Suprapubic skin (tissue), 4 donors: ENCODE measurements around the gene KDM4B. TPM values are rescaled to one million over a fixed set of nuclear protein-coding genes. Genes with fewer than 3 reads are reported as not detected.

Experiments
- DNase-seq, 2 donors: peaks; one replicate each; pipeline ENCODE4 v3.0.0-alpha.2; 2019; ENCODE audit warnings: low spot score in 2 of 2
- H3K27ac ChIP-seq: fragments of 200-600 bp; sonication (generic); one replicate; pipeline ENCODE4 v1.5.1; 2019
- H3K27me3 ChIP-seq: fragments of 200-600 bp; sonication (generic); one replicate; pipeline ENCODE4 v1.5.1; 2019
- H3K36me3 ChIP-seq: fragments of 200-600 bp; sonication (generic); one replicate; pipeline ENCODE4 v1.5.1; 2019
- H3K4me1 ChIP-seq: fragments of 200-600 bp; sonication (generic); one replicate; pipeline ENCODE4 v1.5.1; 2019
- H3K4me3 ChIP-seq: fragments of 200-600 bp; sonication (generic); one replicate; pipeline ENCODE4 v1.5.1; 2019; ENCODE audit warnings: mild to moderate bottlenecking
- H3K9me3 ChIP-seq: fragments of 200-600 bp; sonication (generic); one replicate; pipeline ENCODE4 v1.5.1; 2019
- EP300 ChIP-seq: sonication (generic); formaldehyde crosslinking; IDR thresholded peaks from one replicate; pipeline ENCODE4 v1.6.1; 2017; ENCODE audit warnings: antibody characterized with exemption
- POLR2A ChIP-seq, 2 donors: fragments of 450-650 bp; IDR thresholded peaks; one replicate each; pipeline ENCODE4 v1.6.1; 2017; ENCODE audit warnings: antibody characterized with exemption in 2 of 2, mild to moderate bottlenecking in 2 of 2, moderate library complexity in 2 of 2
- POLR2AphosphoS5 ChIP-seq, 3 donors: sonication (generic); formaldehyde crosslinking; IDR thresholded peaks; one replicate each; pipeline ENCODE4 v1.6.1; 2017; ENCODE audit warnings: antibody characterized with exemption in 3 of 3
- WGBS: methylation state at CpG from one replicate; pipeline ENCODE4 v1.1.5; 2018; 5-methylcytosine and 5-hydroxymethylcytosine counted together
- total RNA-seq, 4 donors: library from RNA; depleted of rRNA; stranded (reverse); fragments of >200 nt; gene quantifications; one replicate each; pipeline ENCODE4 v1.1.0, GENCODE V29; 2016
- TF ChIP-seq, protein P1 (sequence below), 2 donors: fragments of 200-600 bp in 1 of 2; fragments of 450-650 bp in 1 of 2; sonication (generic) in 1 of 2; IDR thresholded peaks; one replicate each; pipeline ENCODE4 v1.5.1; 2016 to 2019; ENCODE audit warnings: antibody characterized with exemption in 2 of 2, mild to moderate bottlenecking in 1 of 2, moderate library complexity in 1 of 2

The KDM4B gene
- total RNA-seq, 4 donors from 2014 or later, result 34.2 to 82.7 (median 48.7) TPM

DNA sequence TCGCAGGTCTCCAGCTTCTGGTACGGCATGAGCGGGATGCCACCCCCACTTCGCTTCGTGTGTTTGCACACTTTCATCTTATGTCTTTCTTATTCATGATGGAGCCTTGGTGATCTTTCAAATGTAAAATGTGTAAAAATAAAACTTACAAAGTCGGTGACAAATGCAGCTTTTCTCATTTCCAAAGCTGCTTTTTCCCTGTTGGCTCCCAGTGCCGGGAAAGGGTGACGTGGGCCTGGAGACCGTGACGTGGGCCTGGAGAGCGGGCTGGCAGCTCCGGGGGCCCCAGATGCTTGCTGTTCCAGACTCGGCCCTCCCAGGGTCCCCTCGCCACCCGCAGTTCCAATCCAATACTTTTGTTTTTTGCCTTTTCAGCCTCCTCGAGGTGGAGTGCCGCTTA lies 101.4 kb downstream of the KDM4B start:
- Histone ChIP-seq H3K36me3 (peaks cover 43% of the 10 kb centered on the region), H3K27me3 (no peaks in the 10 kb centered on the region), H3K27ac (no peak overlapping the region), H3K4me3 (no peak overlapping the region), H3K4me1 (no peaks in the 10 kb centered on the region), H3K9me3 (no peaks in the 10 kb centered on the region)
- DNase-seq, result no peak
- TF ChIP-seq, protein P1, sequence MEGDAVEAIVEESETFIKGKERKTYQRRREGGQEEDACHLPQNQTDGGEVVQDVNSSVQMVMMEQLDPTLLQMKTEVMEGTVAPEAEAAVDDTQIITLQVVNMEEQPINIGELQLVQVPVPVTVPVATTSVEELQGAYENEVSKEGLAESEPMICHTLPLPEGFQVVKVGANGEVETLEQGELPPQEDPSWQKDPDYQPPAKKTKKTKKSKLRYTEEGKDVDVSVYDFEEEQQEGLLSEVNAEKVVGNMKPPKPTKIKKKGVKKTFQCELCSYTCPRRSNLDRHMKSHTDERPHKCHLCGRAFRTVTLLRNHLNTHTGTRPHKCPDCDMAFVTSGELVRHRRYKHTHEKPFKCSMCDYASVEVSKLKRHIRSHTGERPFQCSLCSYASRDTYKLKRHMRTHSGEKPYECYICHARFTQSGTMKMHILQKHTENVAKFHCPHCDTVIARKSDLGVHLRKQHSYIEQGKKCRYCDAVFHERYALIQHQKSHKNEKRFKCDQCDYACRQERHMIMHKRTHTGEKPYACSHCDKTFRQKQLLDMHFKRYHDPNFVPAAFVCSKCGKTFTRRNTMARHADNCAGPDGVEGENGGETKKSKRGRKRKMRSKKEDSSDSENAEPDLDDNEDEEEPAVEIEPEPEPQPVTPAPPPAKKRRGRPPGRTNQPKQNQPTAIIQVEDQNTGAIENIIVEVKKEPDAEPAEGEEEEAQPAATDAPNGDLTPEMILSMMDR (IDR thresholded peaks at IDR 0.05), result no peak
- 95% methylated on average over 17 of the region's 17 CpGs for WGBS

DNA sequence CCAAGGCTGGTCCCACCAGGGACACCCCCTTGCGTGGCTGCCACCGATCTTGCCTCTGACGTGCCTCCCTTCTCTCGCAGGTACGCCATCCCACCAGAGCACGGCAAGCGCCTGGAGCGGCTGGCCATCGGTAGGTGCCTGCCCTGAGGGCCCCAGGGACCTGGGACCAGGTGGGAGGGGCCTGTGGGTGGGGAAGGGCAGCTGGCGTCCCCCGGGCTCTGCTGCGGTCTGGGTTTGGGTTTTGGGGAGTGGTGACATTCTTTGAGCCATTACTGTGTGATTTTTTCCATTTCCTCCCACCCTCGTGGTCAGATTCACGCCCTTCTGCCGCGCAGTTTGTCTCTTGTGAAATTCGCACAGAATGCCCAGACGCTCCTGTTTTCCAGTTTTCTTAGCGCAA lies 102.0 kb downstream of the KDM4B start:
- Histone ChIP-seq H3K36me3 (peaks cover 43% of the 10 kb centered on the region), H3K27me3 (no peaks in the 10 kb centered on the region), H3K4me3 (no peak overlapping the region), H3K9me3 (no peaks in the 10 kb centered on the region), H3K4me1 (no peaks in the 10 kb centered on the region), H3K27ac (no peak overlapping the region)
- TF ChIP-seq, protein P1 (IDR thresholded peaks at IDR 0.05), result no peak
- TF ChIP-seq EP300, result no peak
- TF ChIP-seq POLR2A (IDR thresholded peaks at IDR 0.05), result no peak
- TF ChIP-seq POLR2AphosphoS5 (IDR thresholded peaks at IDR 0.05), result no peak
- 90% methylated on average over 19 of the region's 19 CpGs for WGBS
- no peak for DNase-seq

DNA sequence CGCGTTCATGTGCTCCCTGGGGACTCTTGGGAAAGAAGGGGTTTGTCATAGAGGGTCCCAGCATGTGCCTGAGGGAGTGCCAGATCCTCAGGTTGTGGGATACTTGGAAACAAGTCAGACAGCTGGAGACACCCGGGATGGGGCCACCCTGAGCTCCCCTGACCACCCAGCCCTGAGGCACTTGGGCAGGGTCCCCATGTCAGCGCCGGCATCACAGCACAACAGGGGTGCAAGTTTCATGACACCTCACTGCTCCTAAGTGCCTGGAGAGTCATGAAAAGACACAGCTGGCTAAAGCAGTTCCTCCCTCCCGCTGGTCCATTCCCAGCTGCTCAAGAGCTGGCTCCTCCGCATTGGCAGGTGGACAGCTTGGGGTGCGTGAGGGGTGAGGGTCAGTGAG lies 102.7 kb downstream of the KDM4B start:
- Histone ChIP-seq H3K27ac (no peak overlapping the region), H3K4me1 (no peaks in the 10 kb centered on the region), H3K9me3 (no peaks in the 10 kb centered on the region), H3K4me3 (no peak overlapping the region), H3K36me3 (peaks cover 41% of the 10 kb centered on the region), H3K27me3 (no peaks in the 10 kb centered on the region)
- no peak for TF ChIP-seq EP300
- no peak for TF ChIP-seq POLR2AphosphoS5 (IDR thresholded peaks at IDR 0.05)
- TF ChIP-seq, protein P1 (IDR thresholded peaks at IDR 0.05), result no peak
- TF ChIP-seq POLR2A (IDR thresholded peaks at IDR 0.05), result no peak
- no CpG with 5 or more reads among the region's 8 CpGs for WGBS
- DNase-seq, result no peak

DNA sequence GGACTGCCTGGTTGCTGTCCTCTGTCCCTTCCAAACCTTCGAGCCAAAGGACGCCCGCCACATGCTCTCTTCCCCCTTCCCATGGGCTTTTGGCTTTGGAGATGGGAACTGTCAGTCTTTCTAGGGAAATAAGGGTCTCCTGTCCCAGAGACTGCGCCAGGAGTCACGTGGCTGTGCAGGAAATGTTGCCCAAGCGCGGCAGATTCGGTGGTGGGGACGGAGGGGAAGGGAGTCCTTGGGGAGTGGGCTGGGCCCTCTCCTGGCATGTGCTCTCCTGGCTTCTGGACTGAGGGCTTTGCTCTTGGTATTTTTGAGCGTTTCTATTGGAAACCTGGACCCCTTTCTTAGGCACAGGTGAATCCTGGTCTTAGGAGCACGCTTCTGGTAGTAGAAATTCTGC lies 103.2 kb downstream of the KDM4B start:
- 65% methylated on average over 8 of the region's 11 CpGs for WGBS
- H3K36me3 ChIP-seq, result peaks cover 46% of the 10 kb centered on the region
- TF ChIP-seq, protein P1 (IDR thresholded peaks at IDR 0.05), result no peak
- TF ChIP-seq POLR2A (IDR thresholded peaks at IDR 0.05) (no peak), EP300 (no peak), POLR2AphosphoS5 (IDR thresholded peaks at IDR 0.05) (no peak)

DNA sequence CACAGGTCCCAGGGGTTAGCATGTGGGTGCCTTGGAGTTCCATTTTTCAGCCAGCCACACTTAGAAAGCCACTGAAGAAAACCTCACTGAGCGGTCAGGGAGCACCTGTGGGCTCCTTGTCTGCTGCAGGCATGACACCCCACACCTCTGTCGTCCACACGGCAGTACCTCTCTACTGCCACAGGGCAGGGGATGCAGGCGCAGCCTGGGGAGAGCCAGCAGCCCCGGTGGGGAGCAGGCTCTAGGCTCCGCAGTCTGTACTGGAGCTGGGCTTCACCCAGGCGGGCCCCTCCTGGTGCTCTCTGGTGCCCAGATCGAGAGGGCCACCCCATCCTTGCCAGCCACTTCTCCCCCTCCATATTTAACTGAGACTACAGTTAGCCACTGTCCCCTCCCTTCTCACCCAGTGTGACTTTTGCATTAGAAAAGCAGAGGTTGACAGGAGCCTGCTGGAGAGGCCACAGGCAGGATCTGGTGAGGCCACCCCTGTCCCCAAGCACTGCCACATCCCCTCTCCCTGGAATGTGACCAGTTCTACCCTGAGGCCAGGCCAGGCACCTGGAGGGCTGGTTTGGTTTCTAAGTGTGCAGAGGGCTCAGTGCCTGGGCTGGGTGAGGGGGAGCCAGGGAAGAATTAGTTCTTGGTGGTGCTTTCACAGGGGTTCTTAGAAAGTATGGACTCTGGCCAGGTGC lies 104.4 kb downstream of the KDM4B start:
- DNase-seq, result no peak
- H3K27ac ChIP-seq, result no peak overlapping the region
- 93% methylated on average over 3 of the region's 8 CpGs for WGBS
- TF ChIP-seq, protein P1 (IDR thresholded peaks at IDR 0.05), result no peak
- TF ChIP-seq POLR2AphosphoS5 (IDR thresholded peaks at IDR 0.05) (no peak), EP300 (no peak), POLR2A (IDR thresholded peaks at IDR 0.05) (no peak)
- H3K9me3 ChIP-seq, result no peaks in the 10 kb centered on the region
- H3K36me3 ChIP-seq, result peaks cover 55% of the 10 kb centered on the region
- no peak overlapping the region for H3K4me3 ChIP-seq
- H3K27me3 ChIP-seq, result no peaks in the 10 kb centered on the region
- H3K4me1 ChIP-seq, result no peaks in the 10 kb centered on the region

More for the DNA sequence above, 103.2 kb downstream of the KDM4B start:
- Histone ChIP-seq H3K4me3 (no peak overlapping the region), H3K4me1 (no peaks in the 10 kb centered on the region), H3K27ac (no peak overlapping the region), H3K9me3 (no peaks in the 10 kb centered on the region), H3K27me3 (no peaks in the 10 kb centered on the region)
- no peak for DNase-seq
